ENCODE results near the gene TMEM190. TPM values are rescaled to one million over a fixed set of nuclear protein-coding genes. Genes with fewer than 3 reads are reported as not detected.

TMEM190 gene
- total RNA-seq, 1 donor from 2014 or later: not detected

- intact Hi-C loops (cut with DNase I): no loop called here
- Histone ChIP-seq H3K27me3 (no peaks in the 10 kb centered on the region), H3K4me3 (peak overlapping the region; percentile 67), H3K9me3 (no peaks in the 10 kb centered on the region), H3K27ac (peak overlapping the region; percentile 86), H3K36me3 (peaks cover 6% of the 10 kb centered on the region), H3K4me1 (peaks cover 9% of the 10 kb centered on the region)
- DNase-seq (no peak), ATAC-seq (no peak)
- TF ChIP-seq CTCF (IDR thresholded peaks at IDR 0.05): no peak
Observed at GRCh38 chr19:55339889-55340783, 36.5 kb upstream of the TMEM190 start.

- H3K9me3 ChIP-seq: no peaks in the 10 kb centered on the region
- DNase-seq (no peak), ATAC-seq (no peak)
- peak overlapping the region; percentile 67 for H3K4me3 ChIP-seq
- no peak overlapping the region for H3K27ac ChIP-seq
- H3K36me3 ChIP-seq: peaks cover 6% of the 10 kb centered on the region
- intact Hi-C loops (cut with DNase I): no loop called here
- no peaks in the 10 kb centered on the region for H3K27me3 ChIP-seq
- TF ChIP-seq CTCF (IDR thresholded peaks at IDR 0.05): no peak
- peaks cover 9% of the 10 kb centered on the region for H3K4me1 ChIP-seq
Observed at GRCh38 chr19:55340784-55341147, 35.9 kb upstream of the TMEM190 start.

- Histone ChIP-seq H3K36me3 (peaks cover 6% of the 10 kb centered on the region), H3K27me3 (no peaks in the 10 kb centered on the region), H3K4me1 (peaks cover 9% of the 10 kb centered on the region), H3K27ac (no peak overlapping the region), H3K9me3 (no peaks in the 10 kb centered on the region), H3K4me3 (peak overlapping the region; percentile 67)
- intact Hi-C loops (cut with DNase I): no loop called here
- peak; percentile 91 for DNase-seq
- TF ChIP-seq CTCF (IDR thresholded peaks at IDR 0.05): no peak
- peak; percentile 28 for ATAC-seq
Observed at GRCh38 chr19:55341171-55341588, 35.4 kb upstream of the TMEM190 start.

DNA sequence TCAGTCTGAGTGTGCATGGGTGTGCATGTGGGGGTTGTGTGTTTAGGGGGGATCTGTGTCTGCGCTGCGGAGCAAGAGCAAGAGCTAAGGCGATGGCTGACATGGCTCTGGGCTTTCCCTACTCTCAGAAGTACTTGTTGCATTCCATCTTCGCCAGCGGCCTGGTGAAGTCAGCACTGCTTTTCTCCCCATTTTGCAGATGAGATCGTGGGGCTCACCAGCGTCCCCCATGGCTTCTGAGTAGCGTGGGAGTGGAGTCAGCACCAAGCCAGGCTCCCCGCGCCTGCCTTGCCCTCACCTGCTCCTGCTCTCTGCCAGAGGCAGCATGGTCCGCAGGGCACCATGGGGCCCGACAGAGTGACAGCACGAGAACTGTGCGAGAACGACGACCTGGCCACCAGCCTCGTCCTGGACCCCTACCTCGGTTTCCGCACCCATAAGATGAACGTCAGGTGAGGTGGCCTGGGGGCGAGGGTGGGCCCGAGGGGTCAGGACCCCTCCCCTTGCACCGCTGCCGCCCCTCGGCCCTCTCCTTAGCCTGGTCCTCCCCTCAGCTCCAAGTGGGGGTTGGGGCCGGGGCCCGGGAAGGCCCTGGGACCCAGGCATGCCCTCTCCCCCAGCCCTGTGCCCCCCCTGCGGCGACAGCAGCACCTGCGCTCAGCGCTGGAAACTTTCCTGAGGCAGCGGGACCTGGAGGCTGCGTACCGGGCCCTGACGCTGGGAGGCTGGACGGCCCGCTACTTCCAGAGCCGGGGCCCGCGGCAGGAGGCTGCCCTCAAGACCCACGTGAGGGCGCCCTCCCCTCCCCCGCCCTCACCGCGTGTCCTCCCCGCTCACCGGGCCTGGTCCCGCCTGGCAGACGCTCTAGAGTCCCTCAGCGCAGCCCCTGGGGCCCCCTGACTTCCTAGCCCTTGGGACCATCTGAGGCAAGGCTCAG lies 34.8 kb upstream of the TMEM190 start:
- Histone ChIP-seq H3K27ac (no peak overlapping the region), H3K4me3 (no peak overlapping the region), H3K9me3 (no peaks in the 10 kb centered on the region), H3K36me3 (peaks cover 6% of the 10 kb centered on the region), H3K27me3 (no peaks in the 10 kb centered on the region), H3K4me1 (peaks cover 9% of the 10 kb centered on the region)
- no peak for TF ChIP-seq CTCF (IDR thresholded peaks at IDR 0.05)
- no peak for DNase-seq
- intact Hi-C loops (cut with DNase I): no loop called here
- ATAC-seq: no peak

DNA sequence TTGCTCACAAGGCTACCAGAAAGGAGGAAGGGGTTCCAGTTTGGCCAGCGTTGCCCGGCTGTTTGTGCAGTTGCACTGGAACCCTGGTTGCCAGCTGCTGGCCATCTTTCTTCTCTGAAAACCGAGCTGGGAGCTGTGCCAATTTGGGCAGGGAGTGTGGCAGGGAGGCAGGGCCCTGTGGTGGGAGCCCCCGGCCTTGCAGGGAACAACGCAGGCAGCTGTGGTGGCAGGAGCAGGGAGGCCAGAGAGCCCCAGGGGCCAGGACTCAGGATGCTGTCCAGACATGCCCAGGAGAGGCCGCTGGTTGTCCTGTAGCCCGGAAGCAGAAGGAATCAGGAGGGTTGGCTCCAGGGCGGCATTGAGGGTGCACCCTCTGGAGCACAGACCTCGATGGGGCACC lies 32.2 kb upstream of the TMEM190 start:
- DNase-seq: no peak
- Histone ChIP-seq H3K27ac (no peak overlapping the region), H3K4me1 (peaks cover 5% of the 10 kb centered on the region), H3K36me3 (peaks cover 6% of the 10 kb centered on the region), H3K27me3 (no peaks in the 10 kb centered on the region), H3K4me3 (no peak overlapping the region), H3K9me3 (no peaks in the 10 kb centered on the region)
- intact Hi-C loops (cut with DNase I): no loop called here
- no peak for ATAC-seq
- no peak for TF ChIP-seq CTCF (IDR thresholded peaks at IDR 0.05)

All from upper lobe of right lung (tissue), 1 donor.